GM03348 (cell line): ENCODE results near the gene SPDYE6.
"Not testable (repeated sequence)": the region's sequence is repeated elsewhere in the genome, so short reads cannot be mapped to it uniquely, and the experiment has no call there.

ENCODE experiments used
- DNase-seq: peaks from one replicate; pipeline ENCODE4 v3.0.0; 2012; ENCODE audit warnings: low spot score

The SPDYE6 gene

GRCh38 chr7:102356344-102356743 is at the start of gene SPDYE6:
TSS of gene SPDYE6 (minus strand) at chr7:102356444. CDS start at chr7:102356023, 421 bp downstream.
- not testable (repeated sequence) for DNase-seq

GRCh38 chr7:102404862-102405188 is 48.6 kb upstream of the SPDYE6 start:
- not testable (repeated sequence) for DNase-seq

GRCh38 chr7:102404005-102404861 is 48.0 kb upstream of the SPDYE6 start:
- peak; percentile 76 for DNase-seq

- DNase-seq = no peak
Observed at GRCh38 chr7:102403563-102403962, 47.3 kb upstream of the SPDYE6 start.

GRCh38 chr7:102400360-102400759 is 44.1 kb upstream of the SPDYE6 start:
- DNase-seq = no peak

GRCh38 chr7:102398543-102398942 is 42.3 kb upstream of the SPDYE6 start:
- no peak for DNase-seq

GRCh38 chr7:102396710-102397019 is 40.4 kb upstream of the SPDYE6 start:
- DNase-seq = peak; percentile 24

- DNase-seq = peak; percentile 93
Observed at GRCh38 chr7:102395873-102396709, 39.8 kb upstream of the SPDYE6 start, which contains the start of gene PRKRIP1. TSS of gene PRKRIP1 (plus strand) at chr7:102396363. CDS start at chr7:102396412, 49 bp downstream.

- peak; percentile 13 for DNase-seq
Observed at GRCh38 chr7:102395592-102395872, 39.3 kb upstream of the SPDYE6 start.

- DNase-seq = no peak
Observed at GRCh38 chr7:102393467-102393866, 37.2 kb upstream of the SPDYE6 start.

GRCh38 chr7:102392330-102392729 is 36.1 kb upstream of the SPDYE6 start:
- DNase-seq = no peak

GRCh38 chr7:102390697-102391484 is 34.6 kb upstream of the SPDYE6 start:
- peak; percentile 91 for DNase-seq

GRCh38 chr7:102389810-102390209 is 33.6 kb upstream of the SPDYE6 start:
- DNase-seq = no peak

- no peak for DNase-seq
Observed at GRCh38 chr7:102387064-102387463, 30.8 kb upstream of the SPDYE6 start.

- DNase-seq = not testable (repeated sequence)
Observed at GRCh38 chr7:102381696-102382425, 25.6 kb upstream of the SPDYE6 start.

GRCh38 chr7:102380837-102381236 is 24.6 kb upstream of the SPDYE6 start:
- not testable (repeated sequence) for DNase-seq

GRCh38 chr7:102376964-102377466 is 20.8 kb upstream of the SPDYE6 start:
- no peak for DNase-seq

- not testable (repeated sequence) for DNase-seq
Observed at GRCh38 chr7:102372796-102373195, 16.6 kb upstream of the SPDYE6 start.

- not testable (repeated sequence) for DNase-seq
Observed at GRCh38 chr7:102370038-102370437, 13.8 kb upstream of the SPDYE6 start.

- not testable (repeated sequence) for DNase-seq
Observed at GRCh38 chr7:102365390-102365789, 9.1 kb upstream of the SPDYE6 start.

GRCh38 chr7:102364394-102364886 is 8.2 kb upstream of the SPDYE6 start:
- DNase-seq = not testable (repeated sequence)
